ENCODE results near the gene CDYL. TPM values are rescaled to one million over a fixed set of nuclear protein-coding genes. Genes with fewer than 3 reads are reported as not detected.

CDYL gene
- total RNA-seq, 1 donor from 2014 or later, result 31.9 TPM

- Histone ChIP-seq H3K27ac (no peak overlapping the region), H3K4me1 (no peaks in the 10 kb centered on the region), H3K36me3 (peaks cover 2 to 35% of the 10 kb centered on the region in 2 donors), H3K4me3 (no peak overlapping the region), H3K27me3 (no peaks in the 10 kb centered on the region), H3K9me3 (no peaks in the 10 kb centered on the region)
- no peak for DNase-seq (ENCODE audit: extremely low spot score in 2 of 2)
- TF ChIP-seq CTCF (IDR thresholded peaks at IDR 0.05) (no peak), POLR2A (IDR thresholded peaks at IDR 0.05) (no peak), POLR2AphosphoS5 (IDR thresholded peaks at IDR 0.05; ENCODE audit: insufficient read depth in 1 of 2, low read depth in 1 of 2) (no peak)
- intact Hi-C loops (cut with DNase I), result no loop called here
Measured at GRCh38 chr6:4953440-4953839, 177.2 kb downstream of the CDYL start.

- TF ChIP-seq POLR2AphosphoS5 (IDR thresholded peaks at IDR 0.05; ENCODE audit: insufficient read depth in 1 of 2, low read depth in 1 of 2), result no peak
- TF ChIP-seq POLR2A (IDR thresholded peaks at IDR 0.05), result no peak
- TF ChIP-seq CTCF (IDR thresholded peaks at IDR 0.05), result no peak
- no peak overlapping the region for H3K27ac ChIP-seq
Measured at GRCh38 chr6:4956625-4957024, 180.4 kb downstream of the CDYL start.

GRCh38 chr6:4957521-4958231, 181.5 kb downstream of the CDYL start:
- DNase-seq (ENCODE audit: extremely low spot score in 2 of 2), result no peak
- Histone ChIP-seq H3K27me3 (no peaks in the 10 kb centered on the region), H3K9me3 (no peaks in the 10 kb centered on the region), H3K27ac (no peak overlapping the region), H3K4me1 (no peaks in the 10 kb centered on the region), H3K36me3 (peaks cover 2 to 19% of the 10 kb centered on the region in 2 donors), H3K4me3 (no peak overlapping the region)
- TF ChIP-seq POLR2A (IDR thresholded peaks at IDR 0.05) (no peak), CTCF (IDR thresholded peaks at IDR 0.05) (no peak), POLR2AphosphoS5 (IDR thresholded peaks at IDR 0.05; ENCODE audit: insufficient read depth in 1 of 2, low read depth in 1 of 2) (no peak)
- intact Hi-C loops (cut with DNase I), result no loop called here

More at GRCh38 chr6:4956625-4957024, 180.4 kb downstream of the CDYL start:
- Histone ChIP-seq H3K4me1 (no peaks in the 10 kb centered on the region), H3K36me3 (peaks cover 2 to 26% of the 10 kb centered on the region in 2 donors), H3K4me3 (no peak overlapping the region), H3K9me3 (no peaks in the 10 kb centered on the region), H3K27me3 (no peaks in the 10 kb centered on the region)
- intact Hi-C loops (cut with DNase I), result no loop called here
- no peak for DNase-seq (ENCODE audit: extremely low spot score in 2 of 2)

DNA sequence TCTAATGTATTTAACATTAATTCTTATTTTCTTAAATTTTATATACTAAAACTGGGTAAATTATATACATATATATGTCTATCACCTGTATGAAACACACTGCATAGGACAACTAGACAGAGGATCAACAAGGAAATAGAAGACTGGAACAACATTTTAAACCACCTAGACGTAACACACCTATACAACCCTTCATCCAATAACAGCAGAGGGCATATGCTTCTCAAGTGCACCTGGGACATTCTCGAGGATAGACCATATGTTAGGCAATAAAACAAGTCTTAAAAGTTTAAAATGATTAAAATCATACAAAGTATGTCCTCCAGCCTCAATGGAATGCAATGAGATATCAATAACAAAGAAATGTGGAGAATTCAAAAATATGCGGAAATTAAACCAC, 182.4 kb downstream of the CDYL start:
- intact Hi-C loops (cut with DNase I), result no loop called here
- peaks cover 2 to 9% of the 10 kb centered on the region in 2 donors for H3K36me3 ChIP-seq
- H3K4me3 ChIP-seq, result no peak overlapping the region
- no peak overlapping the region for H3K27ac ChIP-seq
- no peaks in the 10 kb centered on the region for H3K27me3 ChIP-seq
- H3K9me3 ChIP-seq, result no peaks in the 10 kb centered on the region
- no peaks in the 10 kb centered on the region for H3K4me1 ChIP-seq
- TF ChIP-seq POLR2AphosphoS5 (IDR thresholded peaks at IDR 0.05; ENCODE audit: insufficient read depth in 1 of 2, low read depth in 1 of 2), result no peak
- TF ChIP-seq CTCF (IDR thresholded peaks at IDR 0.05), result no peak
- TF ChIP-seq POLR2A (IDR thresholded peaks at IDR 0.05), result no peak
- no peak for DNase-seq (ENCODE audit: extremely low spot score in 2 of 2)
